Embryonic facial prominence (tissue), 1 donor: ENCODE data around the gene SLC30A7.
"Not testable (repeated sequence)": the region's sequence is repeated elsewhere in the genome, so short reads cannot be mapped to it uniquely, and the experiment has no call there.

ENCODE experiments used
- DNase-seq: peaks from one replicate; pipeline ENCODE4 v3.0.0-alpha.2; 2016; ENCODE audit errors: extremely low spot score

The SLC30A7 gene

GRCh38 chr1:100895540-100896480, at the start of gene SLC30A7:
Gene SLC30A7 (plus strand): TSS chr1:100896090. CDS start chr1:100896263, 173 bp downstream.
- DNase-seq, result peak; percentile 84

DNA sequence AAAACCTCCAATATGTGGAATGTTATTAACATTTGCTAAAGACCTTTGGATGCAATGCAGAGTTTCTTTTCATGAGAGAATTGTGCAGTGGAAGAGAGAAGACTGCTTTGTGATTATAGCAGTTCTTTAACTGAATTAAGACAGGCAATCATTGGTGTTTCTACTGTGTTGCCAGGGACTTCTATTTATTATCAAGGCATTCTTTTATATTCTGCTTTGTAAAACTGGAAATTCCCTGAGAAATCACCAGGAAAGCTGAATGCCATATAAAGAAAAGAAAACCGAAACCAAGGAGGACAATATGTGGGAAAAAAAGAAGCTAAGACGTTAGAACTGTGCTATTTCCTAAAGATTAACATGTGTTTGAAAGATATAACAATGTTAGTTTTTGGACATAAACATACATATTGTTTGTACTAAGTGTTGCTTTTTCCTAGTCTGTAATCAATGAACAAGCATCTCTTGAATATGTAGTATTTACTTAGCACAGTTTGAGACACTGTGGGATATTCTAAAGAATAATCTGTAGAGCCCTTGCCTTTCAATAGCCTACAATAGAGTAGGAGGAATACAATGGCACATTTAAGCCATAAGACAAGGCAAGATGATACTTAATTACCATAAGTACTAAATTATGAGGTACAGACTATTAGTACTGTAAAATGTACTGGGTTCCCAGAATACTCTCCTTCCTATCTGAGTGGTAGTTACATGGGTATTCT, 48.4 kb upstream of the SLC30A7 start:
- no peak for DNase-seq

GRCh38 chr1:100851726-100852125, 44.2 kb upstream of the SLC30A7 start:
- no peak for DNase-seq

GRCh38 chr1:100852976-100853375, 42.9 kb upstream of the SLC30A7 start:
- no peak for DNase-seq

DNA sequence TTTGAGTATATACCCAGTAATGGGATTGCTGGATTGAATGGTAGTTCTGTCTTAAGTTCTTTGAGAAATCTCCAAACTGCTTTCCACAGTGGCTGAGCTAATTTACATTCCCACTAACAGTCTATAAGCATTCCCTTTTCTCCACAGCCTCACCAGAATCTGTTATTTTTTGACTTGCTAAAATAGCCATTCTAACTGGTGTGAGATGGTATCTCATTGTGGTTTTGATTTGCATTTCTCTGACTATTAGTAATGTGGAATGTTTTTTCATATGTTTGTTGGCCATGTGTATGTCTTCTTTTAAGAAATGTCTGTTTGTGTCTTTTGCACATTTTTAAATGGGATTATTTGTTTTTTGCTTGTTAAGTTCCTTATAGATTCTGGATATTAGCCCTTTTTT, 40.8 kb upstream of the SLC30A7 start:
- not testable (repeated sequence) for DNase-seq

DNA sequence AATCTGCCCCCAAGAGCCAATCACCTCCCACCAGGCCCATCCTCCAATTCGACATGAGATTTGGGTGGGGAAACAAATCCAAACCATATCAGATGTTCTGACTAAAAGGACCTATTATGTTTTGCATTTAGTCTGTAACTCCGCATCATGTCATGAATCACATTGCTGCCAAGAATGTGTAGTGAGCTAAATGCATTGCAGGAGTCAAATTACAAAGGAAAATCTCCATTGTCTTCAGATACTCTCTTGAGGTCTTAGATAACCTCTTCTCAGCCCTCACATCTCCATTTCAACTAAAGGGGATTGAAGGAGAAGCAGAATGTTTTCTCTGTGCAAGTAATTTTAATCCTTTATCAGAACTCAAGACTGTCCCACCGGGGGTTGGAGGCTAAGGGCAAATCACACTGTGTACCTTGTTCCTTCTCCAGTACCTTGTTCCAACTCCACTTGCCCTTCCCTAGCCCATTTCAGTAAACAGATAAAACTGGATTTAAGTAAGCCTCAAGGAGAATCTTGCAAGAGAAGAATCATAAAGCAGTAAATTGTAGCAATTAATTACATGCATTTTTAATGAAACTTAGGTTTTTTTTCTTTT, 35.4 kb upstream of the SLC30A7 start:
- DNase-seq, result no peak

GRCh38 chr1:100861379-100861778, 34.5 kb upstream of the SLC30A7 start:
- DNase-seq, result no peak

DNA sequence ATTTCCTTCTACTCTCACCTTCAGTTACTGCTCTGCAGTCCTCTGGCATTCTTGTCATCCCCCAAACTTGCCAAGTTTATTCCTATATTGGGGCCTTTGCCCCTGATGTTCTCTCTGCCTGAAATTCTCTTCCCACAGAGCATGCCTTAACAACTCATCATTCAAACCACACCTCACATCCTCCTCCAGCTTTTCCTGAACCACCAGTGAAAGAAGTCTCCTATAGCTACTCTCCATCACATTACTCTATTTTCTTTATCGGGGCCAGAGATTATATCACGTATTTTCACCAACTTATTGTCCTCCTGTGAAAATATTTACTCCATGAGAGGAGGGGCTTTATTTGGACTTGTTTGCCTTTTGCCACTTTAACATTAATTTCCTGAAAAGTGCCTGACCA, 33.3 kb upstream of the SLC30A7 start:
- DNase-seq, result no peak

DNA sequence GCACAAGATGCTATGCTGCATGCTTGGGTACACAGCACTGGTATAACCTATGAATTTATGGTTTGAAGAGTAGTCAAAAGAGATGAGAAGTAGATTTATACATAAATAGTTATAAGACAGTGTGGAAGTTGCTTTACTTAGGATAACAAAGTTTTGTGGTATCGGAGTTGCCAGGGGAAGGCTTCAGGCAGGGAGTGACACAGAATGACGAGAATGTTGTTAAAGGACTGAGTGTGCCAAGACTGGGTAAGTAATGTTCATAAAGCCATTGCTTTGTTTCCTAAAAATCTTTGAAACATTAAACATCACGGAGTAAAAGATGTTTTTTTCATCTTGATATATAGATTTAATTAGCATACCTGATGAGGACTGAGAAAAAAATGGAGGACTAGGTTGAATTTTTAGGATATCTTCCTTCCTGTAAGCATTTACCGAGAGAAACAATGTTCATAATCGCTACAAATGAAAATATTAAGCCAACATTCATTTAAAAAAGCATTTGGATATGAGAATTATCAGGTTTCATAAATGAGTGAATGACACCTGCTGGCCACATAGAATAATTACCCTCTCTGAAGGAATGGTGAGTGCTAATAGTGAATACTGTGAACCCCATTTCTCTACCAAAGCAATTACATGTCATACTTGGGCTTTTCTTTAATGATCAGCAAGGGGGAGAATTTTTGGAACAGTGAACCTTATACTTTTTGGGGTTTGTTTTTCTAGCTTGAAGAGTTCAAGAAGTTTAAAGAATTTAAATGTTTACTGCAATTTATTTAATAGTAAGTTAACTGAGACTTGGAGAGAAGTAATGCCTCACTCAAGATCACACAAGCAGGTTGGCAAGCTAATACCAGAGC, 29.6 kb upstream of the SLC30A7 start:
- no peak for DNase-seq

GRCh38 chr1:100866901-100867206, 29.0 kb upstream of the SLC30A7 start:
- no peak for DNase-seq

- DNase-seq, result peak; percentile 39
These were observed 27.4 kb upstream of the SLC30A7 start for GRCh38 chr1:100868364-100868995.

GRCh38 chr1:100869996-100870395, 25.9 kb upstream of the SLC30A7 start:
- DNase-seq, result no peak

- no peak for DNase-seq
These were observed 21.5 kb upstream of the SLC30A7 start for GRCh38 chr1:100874433-100874832.

DNA sequence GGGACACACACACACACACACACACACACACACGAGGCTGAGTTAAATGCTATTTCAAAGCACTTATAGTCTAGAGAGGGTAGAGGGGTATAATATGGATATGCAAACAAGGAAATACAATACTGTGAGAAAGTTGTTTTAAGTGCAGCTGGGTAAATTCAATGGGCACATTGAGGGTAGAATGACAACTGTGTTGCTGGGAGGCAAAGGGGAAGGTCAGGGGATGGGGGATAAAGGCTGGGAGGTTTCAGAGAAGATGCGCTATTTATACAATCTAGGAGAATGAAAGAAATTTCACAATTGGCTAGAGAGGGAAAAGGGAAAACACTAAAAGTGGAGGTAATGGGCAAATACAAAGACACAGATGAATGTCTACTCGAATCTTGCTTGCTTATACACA, 20.7 kb upstream of the SLC30A7 start:
- no peak for DNase-seq

GRCh38 chr1:100876291-100876690, 19.6 kb upstream of the SLC30A7 start:
- DNase-seq, result no peak

GRCh38 chr1:100879422-100879821, 16.5 kb upstream of the SLC30A7 start:
- no peak for DNase-seq

GRCh38 chr1:100881687-100882086, 14.2 kb upstream of the SLC30A7 start:
- no peak for DNase-seq

GRCh38 chr1:100882698-100883097, 13.2 kb upstream of the SLC30A7 start:
- no peak for DNase-seq

DNA sequence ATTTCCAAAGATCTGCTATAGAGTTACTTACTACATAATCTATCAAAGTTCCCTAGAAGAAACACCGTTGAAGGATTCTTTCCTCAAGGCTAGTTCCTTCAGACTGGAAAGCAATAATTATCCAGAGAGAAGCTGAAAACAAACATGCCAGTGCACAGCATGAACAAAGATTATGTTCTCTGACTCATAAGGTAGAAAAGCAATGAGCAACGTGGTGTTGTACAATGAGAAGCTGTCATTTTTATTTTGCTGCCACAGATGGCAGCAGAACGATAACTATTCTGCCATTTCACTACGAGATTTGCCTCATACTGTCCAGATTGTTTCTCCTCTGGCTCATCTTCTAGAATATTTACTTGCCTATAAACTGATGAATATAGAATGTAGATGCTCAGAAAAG, 11.9 kb upstream of the SLC30A7 start:
- DNase-seq, result no peak

DNA sequence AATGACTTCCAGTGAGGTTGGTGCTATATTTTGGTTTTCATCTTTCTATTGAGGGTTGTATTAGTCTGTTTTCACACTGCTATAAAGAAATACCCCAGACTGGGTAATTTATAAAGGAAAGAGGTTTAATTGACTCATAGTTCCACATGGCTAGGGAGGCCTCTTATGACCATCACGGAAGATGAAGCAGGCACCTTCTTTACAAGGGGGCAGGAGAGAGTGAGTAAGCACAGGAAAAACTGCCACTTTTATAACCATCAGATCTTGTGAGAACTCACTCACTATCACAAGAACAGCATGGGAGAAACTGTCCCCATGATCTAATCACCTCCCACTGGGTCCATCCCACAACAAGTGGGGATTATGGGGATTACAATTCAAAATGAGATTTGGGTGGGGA, 6.9 kb upstream of the SLC30A7 start:
- DNase-seq, result not testable (repeated sequence)

DNA sequence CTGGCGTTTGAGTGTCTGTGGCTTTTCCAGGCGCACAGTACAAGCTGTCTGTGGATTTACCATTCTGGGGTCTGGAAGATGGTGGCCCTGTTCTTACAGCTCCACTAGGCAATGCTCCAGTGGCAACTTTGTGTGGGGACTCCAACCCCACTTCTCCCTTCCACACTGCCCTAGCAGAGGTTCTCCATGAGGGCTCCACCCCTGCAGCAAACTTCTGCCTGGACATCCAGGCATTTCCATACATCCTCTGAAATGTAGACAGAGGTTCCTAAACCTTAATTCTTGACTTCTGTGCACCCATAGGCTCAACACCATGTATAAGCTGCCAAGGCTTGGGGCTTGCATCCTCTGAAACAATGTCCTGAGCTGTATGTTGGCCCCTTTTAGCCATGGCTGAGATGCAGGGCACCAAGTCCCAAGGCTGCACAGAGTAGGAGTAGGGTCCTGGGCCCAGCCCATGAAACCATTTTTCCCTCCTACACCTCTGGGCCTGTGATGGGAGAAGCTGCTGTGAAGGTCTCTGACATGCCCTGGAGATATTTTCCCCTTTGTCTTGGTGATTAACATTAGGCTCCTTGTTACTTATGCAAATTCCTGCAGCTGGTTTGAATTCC, 5.9 kb upstream of the SLC30A7 start:
- not testable (repeated sequence) for DNase-seq
